GM18870 (cell line): ENCODE data around the gene TCP11.
"Not testable (repeated sequence)": the region's sequence is repeated elsewhere in the genome, so short reads cannot be mapped to it uniquely, and the experiment has no call there.

ENCODE experiments used
- ATAC-seq: cut with Tn5 transposase; IDR thresholded peaks from one replicate; pipeline ENCODE4 v1.9.1; 2021; ENCODE audit warnings: moderate library complexity; ENCODE audit not compliant: unreplicated experiment

Gene TCP11

DNA sequence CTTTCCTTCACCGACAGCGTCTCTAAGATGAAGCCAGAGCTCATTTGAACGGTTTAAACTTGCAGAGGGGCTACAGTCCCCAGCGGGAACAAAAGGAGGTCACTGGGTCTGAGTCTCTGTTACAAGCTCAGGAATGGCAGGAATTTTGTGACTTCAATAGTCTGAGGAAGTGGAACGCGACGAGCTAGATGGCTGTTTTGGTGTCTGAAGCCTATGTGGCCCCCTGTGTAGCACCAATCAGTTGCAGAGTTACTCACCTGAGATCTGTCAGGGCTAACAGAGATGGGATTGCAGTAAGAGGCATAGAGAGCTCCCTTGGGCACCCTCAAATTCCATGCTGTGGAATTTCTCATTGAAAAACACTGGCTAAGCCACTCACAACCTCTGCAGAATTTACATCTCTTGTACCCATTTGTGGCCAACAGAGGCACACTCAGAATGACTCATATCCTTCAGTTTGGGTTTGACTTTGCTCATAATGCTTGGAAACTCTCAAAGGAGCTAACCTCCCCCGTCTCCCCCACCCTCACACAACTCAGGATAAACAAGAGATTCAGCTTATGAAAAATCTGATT lies 7.1 kb upstream of the TCP11 start:
- ATAC-seq: no peak

DNA sequence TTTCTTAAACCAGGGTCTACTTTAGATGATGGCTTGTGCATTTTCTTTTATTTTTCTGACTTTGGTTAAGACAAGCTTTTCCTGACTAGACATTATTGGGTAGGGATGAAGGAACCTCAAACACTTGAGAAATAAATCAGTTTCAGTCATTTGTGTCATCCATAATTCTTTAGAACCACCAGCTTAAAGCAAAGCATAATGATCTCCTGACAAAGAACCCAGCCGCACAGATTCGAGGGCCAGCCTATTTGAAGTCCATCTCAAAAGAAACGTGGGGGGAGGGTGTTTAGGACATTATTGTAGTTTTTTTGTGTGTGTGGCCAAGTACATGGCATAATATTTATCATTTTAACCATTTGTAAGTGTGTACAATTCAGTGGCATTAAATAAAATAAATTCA lies 6.3 kb upstream of the TCP11 start:
- ATAC-seq: no peak

DNA sequence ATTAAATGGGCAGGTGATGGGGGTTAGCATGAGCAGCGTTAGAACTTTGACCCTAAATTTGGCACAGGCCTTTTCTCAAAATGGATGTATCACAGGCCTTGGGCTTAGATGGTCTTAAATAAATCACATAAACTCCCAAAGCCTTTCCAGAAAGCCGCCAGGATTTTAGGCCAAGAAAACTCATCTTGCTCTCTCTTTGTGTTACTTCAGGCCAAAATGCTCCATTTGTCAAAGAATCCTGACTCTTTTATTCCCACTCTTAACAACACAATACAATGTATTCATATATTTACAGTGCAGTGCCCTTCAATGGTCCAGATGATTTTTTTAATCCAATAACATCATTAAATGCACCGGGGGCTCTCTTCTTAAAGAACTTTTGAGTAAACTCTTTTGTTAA lies 5.9 kb upstream of the TCP11 start:
- ATAC-seq: no peak

DNA sequence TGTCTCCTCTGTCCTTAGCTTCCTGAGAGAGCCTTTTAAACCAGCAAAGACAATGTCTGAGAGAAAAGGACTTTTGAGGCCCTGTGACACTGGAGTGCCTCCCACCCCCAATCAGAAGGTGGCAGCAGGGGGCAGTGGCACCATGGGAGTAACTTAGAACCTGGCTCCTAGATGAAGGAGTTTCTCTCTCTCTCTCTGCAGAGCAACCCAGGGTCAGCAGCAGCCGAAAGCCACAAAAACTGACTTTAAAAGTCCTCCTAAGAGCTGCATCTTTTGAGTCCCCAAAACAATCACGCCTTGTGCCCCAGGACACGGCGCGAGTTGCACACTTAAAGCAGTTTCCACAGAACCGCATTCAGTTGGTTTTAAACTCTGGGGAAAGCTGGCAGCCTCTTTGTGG lies 5.3 kb upstream of the TCP11 start:
- no peak for ATAC-seq

DNA sequence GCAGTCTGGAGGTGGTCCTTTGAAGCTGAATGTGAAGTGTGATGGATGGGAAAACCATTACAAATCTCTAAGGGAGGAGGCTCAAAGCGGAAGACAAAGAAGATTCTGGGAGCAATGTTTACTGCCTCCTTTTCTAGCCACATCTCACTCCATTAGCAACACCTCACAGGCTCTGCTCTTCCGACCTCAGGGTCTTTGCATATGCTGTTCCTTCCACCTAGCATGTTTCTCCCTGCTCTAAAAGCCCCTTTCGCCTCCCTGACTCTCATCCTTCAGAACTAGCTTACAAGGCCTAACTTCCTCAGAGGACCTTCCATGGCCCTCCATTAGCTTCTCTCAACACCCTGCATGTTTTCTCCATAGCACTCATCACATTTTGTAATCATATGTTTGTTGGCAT lies 4.6 kb upstream of the TCP11 start:
- ATAC-seq: no peak

DNA sequence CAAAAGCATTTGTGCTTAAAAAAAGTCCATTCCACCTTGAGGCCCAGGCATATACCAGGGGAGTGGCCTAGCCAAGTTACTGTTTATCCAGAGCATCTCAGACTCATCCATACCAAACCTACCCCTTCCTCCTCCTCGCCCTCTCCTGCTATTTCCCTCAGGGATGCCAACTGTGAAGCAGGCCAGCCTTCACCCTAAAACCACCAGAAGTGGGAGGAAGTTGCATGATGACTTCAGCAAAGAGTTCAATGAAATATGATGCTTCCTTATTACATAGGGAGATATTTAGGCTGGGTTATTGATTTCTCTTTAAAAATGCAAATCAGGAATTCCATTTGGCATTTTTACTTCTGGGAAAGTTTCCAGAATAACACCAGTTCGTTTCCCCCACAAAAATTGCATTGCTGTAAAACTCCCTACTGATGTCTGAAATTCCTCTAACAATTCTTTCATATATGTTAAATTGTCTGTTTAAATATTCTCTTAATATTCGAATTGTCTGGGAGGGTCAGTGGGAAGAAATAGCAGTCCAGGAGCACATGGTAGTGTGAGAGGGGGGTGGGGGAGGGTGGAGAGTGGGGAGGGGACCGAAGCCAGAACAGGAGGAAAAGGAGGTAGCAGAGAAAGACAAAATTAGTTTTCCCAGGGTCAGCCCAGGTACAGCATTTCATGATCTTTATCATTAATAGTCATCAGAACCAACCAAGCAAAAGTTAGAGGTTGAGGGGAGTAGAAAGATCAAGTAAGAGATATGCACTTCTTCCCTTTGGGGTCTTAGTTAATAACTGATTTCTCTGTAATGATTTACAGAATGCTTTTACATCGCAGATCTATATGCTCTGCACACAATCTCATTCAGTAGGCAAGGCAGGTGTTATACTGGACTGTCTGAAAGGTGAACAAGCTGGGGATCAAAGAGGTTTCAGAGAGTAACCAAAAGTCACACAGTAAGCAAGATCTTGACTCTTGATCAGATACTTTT lies 1.7 kb upstream of the TCP11 start:
- ATAC-seq: no peak

DNA sequence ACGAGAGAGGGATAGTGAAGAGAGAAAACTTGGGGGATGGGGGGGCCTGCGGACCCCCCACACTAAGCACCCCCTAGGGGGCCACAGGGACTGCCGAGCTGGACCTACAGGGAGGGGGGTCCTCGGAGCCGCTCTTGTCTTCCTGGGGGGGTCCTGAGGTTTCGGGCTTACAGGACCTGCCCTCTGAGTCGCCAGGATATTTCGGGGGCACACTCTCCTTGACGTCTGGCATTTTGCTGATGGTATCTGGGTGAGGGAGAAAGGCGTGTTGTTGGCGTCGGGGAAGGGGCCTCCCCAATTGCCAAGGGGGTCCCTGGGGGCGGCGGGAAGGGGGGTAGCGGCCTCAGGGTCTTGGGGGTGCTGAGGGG lies 516 bp downstream of the TCP11 start:
- ATAC-seq: no peak

DNA sequence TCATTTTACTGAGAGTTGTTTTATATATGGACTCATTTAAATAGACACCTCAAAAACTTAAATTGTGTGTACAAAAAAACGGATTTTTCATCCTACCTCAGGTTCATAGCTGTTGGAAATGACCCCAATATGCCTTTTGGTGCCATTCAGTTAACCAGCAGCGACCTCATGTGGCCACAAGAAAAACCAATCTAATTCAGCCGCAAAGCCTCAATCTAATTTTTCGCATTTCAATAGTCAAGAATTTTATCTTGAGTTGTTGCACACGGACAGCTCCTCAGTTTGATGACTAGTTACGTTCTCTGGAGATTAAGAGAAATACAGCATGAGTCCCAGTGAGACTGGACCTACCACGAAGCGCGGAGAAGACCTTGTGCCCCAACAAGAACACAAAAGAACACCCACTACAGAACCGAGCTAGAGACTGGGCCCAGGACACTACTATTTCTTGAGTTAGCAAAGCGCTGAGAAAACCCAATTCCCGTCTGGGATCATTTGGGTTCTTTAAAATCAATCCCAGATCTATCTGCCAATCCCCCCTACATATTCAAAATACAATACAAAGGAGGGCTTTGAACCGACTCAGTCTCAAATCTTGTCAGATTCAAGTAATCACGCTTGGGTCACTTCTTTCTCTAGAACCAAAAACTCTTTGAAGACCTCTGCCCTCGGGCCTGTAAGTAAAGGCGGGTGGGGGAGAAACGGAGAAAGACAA lies 1.1 kb downstream of the TCP11 start:
- no peak for ATAC-seq

DNA sequence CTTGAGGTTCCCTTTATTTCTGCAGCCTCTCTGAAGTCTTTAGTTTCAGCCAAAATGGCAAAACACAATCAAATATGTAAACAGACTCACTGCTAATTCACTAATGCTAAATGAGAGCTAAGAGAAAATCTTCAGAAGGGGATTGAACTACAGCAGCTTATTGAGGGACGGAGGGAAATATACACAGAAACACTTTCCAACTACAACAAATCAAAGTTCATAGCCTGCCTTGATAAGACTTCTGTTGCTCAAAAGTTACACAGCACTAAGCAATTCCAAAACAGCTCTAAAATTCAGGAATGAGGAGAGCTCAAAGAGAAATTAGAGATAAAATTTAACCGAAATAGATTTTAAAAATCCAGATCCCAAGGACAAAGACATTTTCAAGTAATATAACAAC lies 1.7 kb downstream of the TCP11 start:
- ATAC-seq: no peak

DNA sequence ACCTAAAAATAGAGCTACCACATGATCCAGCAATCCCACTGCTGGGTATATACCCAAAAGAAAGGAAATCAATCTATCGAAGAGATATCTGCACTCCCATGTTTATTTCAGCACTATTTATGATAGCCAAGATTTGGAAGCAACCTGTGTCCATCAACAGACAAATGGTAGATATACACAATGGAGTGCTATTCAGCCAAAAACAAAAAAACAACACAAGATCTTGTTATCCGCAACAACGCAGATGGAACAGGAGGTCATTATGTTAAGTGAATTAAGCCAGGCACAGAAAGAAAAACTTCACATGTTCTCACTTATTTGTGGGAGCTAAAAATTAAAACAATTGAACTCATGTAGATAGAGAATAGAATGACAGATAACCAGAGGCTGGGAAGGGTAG lies 2.9 kb downstream of the TCP11 start:
- ATAC-seq: not testable (repeated sequence)

DNA sequence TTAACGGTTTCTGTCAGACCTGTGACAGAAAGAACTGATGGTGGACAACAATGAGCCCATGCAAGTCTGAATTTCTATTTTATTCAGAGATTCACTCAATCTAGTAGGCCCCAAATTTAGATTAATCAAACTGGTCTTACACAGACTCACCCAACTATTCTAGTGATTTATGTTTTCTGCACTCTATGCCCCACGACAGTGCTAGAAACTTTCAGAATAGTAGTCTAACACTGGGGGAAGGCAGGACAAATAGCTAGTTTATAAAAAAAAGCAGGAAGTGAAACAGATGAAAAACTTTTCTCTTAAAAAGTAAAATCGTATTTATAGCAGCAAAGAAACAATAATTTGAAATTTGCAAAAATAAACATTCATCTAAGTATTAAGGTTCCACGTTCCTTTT lies 5.0 kb downstream of the TCP11 start:
- no peak for ATAC-seq

DNA sequence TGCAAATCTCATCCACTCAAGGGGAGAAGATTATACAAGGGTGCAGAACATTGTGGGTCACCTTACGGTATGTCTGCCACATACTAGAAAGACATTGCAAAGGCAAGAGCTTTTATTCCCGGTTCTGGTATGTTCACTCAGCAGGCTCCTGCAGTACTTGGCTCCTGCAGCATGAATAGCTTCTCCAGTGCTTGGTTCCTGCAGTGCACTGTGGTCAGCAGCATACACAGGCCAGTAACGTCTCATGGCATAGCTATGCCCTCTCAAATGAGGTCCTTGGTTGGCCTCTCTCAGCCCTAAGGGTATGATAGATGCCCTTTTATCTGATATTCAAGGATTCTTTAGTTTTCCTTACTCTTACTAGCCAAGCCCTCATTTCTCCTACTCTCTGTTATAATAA lies 12.6 kb downstream of the TCP11 start:
- ATAC-seq: no peak

DNA sequence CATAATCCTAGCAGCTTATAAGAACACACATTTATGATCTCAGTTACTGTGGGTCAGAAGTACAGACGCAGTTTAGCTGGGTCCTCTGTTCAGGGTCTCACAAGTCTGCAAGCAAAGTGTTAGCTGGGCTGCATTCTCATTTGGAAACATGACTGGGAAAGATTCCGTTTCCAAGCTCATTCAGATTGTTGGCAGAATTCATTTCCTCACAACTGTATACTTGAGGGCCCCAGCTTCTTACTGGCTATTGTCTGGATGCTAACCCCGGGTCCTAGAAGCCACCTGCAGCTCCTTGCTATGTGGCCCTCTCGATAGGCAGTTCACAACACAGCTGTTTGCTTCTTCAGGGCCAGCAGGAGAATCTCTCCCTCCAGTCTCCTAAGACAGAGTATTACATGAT lies 13.1 kb downstream of the TCP11 start:
- no peak for ATAC-seq

DNA sequence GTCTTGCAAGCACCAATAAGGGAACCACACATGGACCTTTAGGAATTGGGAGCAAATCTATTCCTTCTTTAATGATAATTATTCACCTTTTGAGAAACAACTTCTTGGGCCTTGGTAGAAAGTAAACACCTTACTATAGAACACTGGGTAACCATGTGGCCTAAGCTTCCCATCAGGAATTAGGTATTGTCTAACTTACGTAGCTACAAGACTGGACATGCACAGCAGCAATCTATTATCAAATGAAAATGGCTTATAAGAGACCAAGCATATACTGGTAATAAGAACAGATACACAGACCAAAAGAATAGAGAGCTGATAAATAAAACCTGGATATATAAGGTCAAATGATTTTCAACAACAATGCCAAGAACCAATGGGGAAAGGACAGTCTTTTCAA lies 16.8 kb downstream of the TCP11 start:
- ATAC-seq: no peak

DNA sequence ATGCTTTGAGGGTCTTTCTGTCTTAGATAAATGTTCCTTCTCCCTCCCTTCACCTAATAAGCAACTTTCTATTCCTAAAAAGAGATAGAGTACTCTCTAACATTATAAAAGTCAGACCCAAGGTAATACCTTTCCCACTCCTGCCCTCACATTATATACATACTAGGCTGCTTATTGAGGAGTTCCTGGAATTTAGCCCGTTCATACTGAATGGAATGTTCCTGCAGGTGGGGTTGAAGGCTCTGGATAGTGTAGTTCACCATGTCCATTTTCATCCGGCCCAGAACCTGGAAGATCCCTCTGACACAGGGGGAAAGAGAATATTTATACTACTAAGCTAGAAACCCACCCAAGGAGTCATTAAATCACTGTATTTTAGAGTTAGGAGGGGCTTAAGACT lies 20.4 kb downstream of the TCP11 start:
- ATAC-seq: no peak

DNA sequence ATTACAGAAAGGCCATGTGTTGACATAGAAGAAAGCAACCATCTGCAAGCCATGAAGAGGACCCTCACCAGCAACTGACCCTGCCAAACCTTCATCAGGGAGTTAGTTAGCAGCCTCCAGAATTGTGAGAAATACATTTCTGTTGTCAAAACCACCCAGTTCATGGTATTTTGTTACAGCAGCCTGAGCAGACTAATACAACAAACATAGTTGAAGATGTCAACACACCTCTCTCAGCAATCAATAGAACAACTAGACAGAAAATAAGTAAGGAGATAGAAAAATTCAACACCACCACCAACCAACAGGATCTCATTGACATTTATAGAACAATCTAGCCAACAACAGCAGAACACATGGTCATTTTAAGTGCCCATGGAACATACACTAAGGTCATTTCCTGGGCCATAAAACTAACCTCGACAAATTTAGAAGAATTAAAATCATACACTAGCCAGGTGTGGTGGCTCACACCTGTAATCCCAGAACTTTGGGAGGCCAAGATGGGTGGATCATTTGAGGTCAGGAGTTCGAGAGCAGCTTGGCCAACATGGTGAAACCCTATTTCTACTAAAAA lies 32.7 kb downstream of the TCP11 start:
- ATAC-seq: no peak

DNA sequence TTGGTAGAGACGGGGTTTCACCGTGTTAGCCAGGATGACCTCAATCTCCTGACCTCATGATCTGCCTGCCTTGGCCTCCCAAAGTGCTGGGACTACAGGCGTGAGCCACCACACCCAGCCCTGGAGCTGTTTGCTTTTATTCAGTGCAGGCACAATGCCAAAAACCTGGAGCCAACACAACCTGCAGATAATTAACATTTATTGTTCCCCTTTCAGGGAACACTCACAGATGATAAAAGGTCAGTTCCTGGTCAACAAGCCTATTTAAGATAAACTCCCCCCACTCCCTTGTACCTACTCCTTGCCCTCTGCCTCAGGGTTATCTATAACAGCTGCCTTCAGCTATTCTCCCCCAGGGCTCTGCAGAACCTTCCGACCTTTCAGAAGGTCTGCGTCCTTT lies 33.4 kb downstream of the TCP11 start:
- not testable (repeated sequence) for ATAC-seq

DNA sequence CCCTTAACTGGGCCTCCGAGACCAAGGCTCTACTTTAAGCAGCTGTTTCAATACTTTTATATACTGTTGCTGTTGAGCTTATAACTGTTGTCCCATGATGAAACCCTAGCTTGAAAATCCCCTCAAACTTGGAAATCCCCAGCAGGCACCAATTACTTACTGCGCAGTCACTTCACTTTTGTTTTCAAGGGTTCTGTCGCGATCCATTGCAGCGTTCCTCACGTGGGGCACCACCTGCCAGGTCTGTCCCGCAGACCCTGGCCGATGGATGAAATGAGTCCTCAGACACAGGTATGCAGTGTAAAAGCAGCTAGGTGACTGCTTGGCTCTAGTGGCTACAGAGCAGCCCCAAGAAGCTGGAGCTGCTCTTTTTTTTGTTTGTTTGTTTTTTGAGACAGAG lies 33.9 kb downstream of the TCP11 start:
- ATAC-seq: not testable (repeated sequence)

DNA sequence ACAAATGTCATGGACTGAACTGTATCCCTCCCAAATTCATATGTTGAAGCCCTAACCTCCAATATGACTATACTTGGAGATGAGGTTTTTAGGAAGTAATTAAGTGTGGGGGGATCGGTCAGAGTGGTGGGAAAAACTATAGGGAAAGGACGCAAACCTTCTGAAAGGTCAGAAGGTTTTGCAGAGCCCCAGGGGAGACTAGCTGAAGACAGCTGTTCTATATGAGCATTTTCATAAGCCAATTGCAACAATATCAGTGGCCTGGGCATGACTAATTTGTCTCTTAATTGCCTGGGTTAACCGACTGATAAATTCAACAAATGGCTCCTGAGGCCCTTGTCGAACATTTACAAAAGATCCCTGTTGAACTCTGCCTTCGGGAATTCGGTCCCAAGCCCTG lies 35.1 kb downstream of the TCP11 start:
- not testable (repeated sequence) for ATAC-seq

DNA sequence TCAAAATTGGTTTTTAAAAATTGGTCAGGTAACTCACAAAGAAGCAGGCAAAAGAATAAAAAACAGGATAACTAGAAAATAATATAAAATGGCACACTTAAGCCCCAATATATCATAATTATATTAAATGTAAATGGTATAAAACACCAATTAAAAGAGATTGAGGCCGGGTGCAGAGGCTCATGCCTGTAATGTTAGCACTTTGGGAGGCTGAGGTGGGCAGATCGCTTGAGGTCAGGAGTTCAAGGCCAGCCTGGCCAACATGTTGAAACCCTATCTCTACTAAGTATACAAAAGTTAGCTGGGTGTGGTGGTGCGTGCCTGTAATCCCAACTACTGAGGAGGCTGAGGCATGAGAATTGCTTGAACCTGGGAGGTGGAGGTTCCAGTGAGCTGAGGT lies 36.1 kb downstream of the TCP11 start:
- no peak for ATAC-seq

DNA sequence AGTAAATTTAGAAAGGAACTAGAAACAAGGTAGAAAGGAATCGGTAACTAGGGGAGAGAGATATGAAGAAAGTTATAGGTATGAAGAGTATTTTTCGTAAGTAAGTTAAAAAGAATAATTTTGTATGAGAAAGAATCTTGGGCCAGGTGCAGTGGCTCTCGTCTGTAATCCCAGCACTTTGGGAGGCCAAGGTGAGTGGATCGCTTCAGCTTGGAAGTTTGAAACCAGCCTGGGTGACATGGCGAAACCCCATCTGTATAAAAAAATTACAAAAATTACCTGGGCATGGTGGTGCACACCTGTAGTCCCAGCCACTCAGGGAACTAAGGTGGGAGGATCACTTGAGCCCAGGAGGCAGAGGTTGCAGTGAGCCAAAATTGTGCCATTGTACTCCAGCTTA lies 42.0 kb downstream of the TCP11 start:
- no peak for ATAC-seq
